Measurements from ENCODE around the gene IL12B. TPM values are rescaled to one million over a fixed set of nuclear protein-coding genes. Genes with fewer than 3 reads are reported as not detected.

Gene IL12B
- total RNA-seq, 1 experiment from 2014 or later, result not detected

GRCh38 chr5:159343295-159344094 is 13.2 kb upstream of the IL12B start:
- in situ Hi-C loops (cut with HindIII; ENCODE audit: low pct_unique_long_range_greater_than_20kb, low sequenced_read_pairs), result no loop called here
- Histone ChIP-seq H3K27ac (ENCODE audit: low read length) (no peak overlapping the region), H3K27me3 (ENCODE audit: control insufficient read depth, insufficient read depth, low read length) (no peaks in the 10 kb centered on the region), H3K4me1 (ENCODE audit: control insufficient read depth, insufficient read depth, low read length) (no peaks in the 10 kb centered on the region), H3K36me3 (ENCODE audit: control insufficient read depth, insufficient read depth, low read length) (no peaks in the 10 kb centered on the region), H3K9me3 (ENCODE audit: control insufficient read depth, insufficient read depth, low read depth, low read length) (no peaks in the 10 kb centered on the region), H3K4me3 (ENCODE audit: low read depth in 2 of 2, low read length in 2 of 2) (no peak overlapping the region)
- ChIA-PET POLR2A (no interaction called here), CTCF (no interaction called here)
- intact Hi-C loops (cut with micrococcal nuclease; ENCODE audit: unreplicated experiment), result no loop called here
- no peak for ATAC-seq
- no TSS peak for BruUV-seq (replicated peaks)
- TF ChIP-seq TCF7L2 (IDR thresholded peaks at IDR 0.05; ENCODE audit: low read depth, low read length), result no peak
- no peak for TF ChIP-seq REST (IDR thresholded peaks at IDR 0.05; ENCODE audit: insufficient read depth in 1 of 2, low read depth in 2 of 2, low read length in 1 of 2)
- no peak for TF ChIP-seq SIN3A (IDR thresholded peaks at IDR 0.05; ENCODE audit: borderline replicate concordance, insufficient read depth, low read depth, low read length)
- no peak for TF ChIP-seq CTCF (IDR thresholded peaks at IDR 0.05)
- no peak for TF ChIP-seq POLR2AphosphoS5 (IDR thresholded peaks at IDR 0.05; ENCODE audit: low read depth, low read length)
- DNase-seq (ENCODE audit: low read depth, low spot score), result no peak

GRCh38 chr5:159342840-159343239 is 12.6 kb upstream of the IL12B start:
- CTCF ChIA-PET, result no interaction called here
- POLR2A ChIA-PET, result no interaction called here
- DNase-seq (ENCODE audit: low read depth, low spot score) (no peak), ATAC-seq (no peak)
- H3K36me3 ChIP-seq (ENCODE audit: control insufficient read depth, insufficient read depth, low read length), result no peaks in the 10 kb centered on the region
- no TSS peak for BruUV-seq (replicated peaks)
- no peaks in the 10 kb centered on the region for H3K27me3 ChIP-seq (ENCODE audit: control insufficient read depth, insufficient read depth, low read length)
- in situ Hi-C loops (cut with HindIII; ENCODE audit: low pct_unique_long_range_greater_than_20kb, low sequenced_read_pairs) (no loop called here), intact Hi-C loops (cut with micrococcal nuclease; ENCODE audit: unreplicated experiment) (no loop called here)
- H3K9me3 ChIP-seq (ENCODE audit: control insufficient read depth, insufficient read depth, low read depth, low read length), result no peaks in the 10 kb centered on the region
- H3K4me3 ChIP-seq (ENCODE audit: low read depth in 2 of 2, low read length in 2 of 2), result no peak overlapping the region
- H3K4me1 ChIP-seq (ENCODE audit: control insufficient read depth, insufficient read depth, low read length), result no peaks in the 10 kb centered on the region
- no peak for TF ChIP-seq TCF7L2 (IDR thresholded peaks at IDR 0.05; ENCODE audit: low read depth, low read length)
- no peak for TF ChIP-seq CTCF (IDR thresholded peaks at IDR 0.05)
- no peak for TF ChIP-seq REST (IDR thresholded peaks at IDR 0.05; ENCODE audit: insufficient read depth in 1 of 2, low read depth in 2 of 2, low read length in 1 of 2)
- TF ChIP-seq SIN3A (IDR thresholded peaks at IDR 0.05; ENCODE audit: borderline replicate concordance, insufficient read depth, low read depth, low read length), result no peak
- no peak for TF ChIP-seq POLR2AphosphoS5 (IDR thresholded peaks at IDR 0.05; ENCODE audit: low read depth, low read length)
- H3K27ac ChIP-seq (ENCODE audit: low read length), result no peak overlapping the region

Data from Panc1 (cell line).